ENCODE results near the gene LTBP2.

GRCh38 chr14:74488786-74489397 is 123.1 kb downstream of the LTBP2 start:
- TF ChIP-seq CTCF (IDR thresholded peaks at IDR 0.05 in 4 of 5, conservative IDR thresholded peaks at IDR 0.05 in 1 of 5) (no peak), POLR2A (IDR thresholded peaks at IDR 0.05) (no peak)
